H1 (cell line): Measurements from ENCODE around the gene ACBD6. TPM values are rescaled to one million over a fixed set of nuclear protein-coding genes. Genes with fewer than 3 reads are reported as not detected.

Experiments used
- ATF3 ChIP-seq: IDR thresholded peaks from 2 replicates; pipeline ENCODE4 v1.6.1; 2011; ENCODE audit warnings: low read depth, mild to moderate bottlenecking, low read length; ENCODE audit not compliant: insufficient read depth
- CHD1 ChIP-seq: IDR thresholded peaks from 2 replicates; pipeline ENCODE4 v1.6.1; 2012; ENCODE audit warnings: low read depth, low read length, improper control_type of control experiment
- CHD2 ChIP-seq: IDR thresholded peaks from 2 replicates; pipeline ENCODE4 v1.6.1; 2012; ENCODE audit warnings: low read length, improper control_type of control experiment
- EP300 ChIP-seq, 2 experiments: IDR thresholded peaks; 1 replicate in 1 of 2; 2 replicates in 1 of 2; pipeline ENCODE4 v1.6.1; 2011 to 2012; ENCODE audit warnings: low read depth in 2 of 2, low read length in 2 of 2, mild to moderate bottlenecking in 2 of 2, borderline replicate concordance in 1 of 2, inconsistent platforms in 1 of 2, moderate library complexity in 1 of 2
- GTF2F1 ChIP-seq: IDR thresholded peaks from 2 replicates; pipeline ENCODE4 v1.6.1; 2012; ENCODE audit warnings: low read depth, low read length, improper control_type of control experiment, borderline replicate concordance
- POLR2AphosphoS5 ChIP-seq: IDR thresholded peaks from 2 replicates; pipeline ENCODE4 v1.6.1; 2011; ENCODE audit warnings: low read depth, low read length
- SUZ12 ChIP-seq: fragments of 200-600 bp; sonication (generic); IDR thresholded peaks from 2 replicates; pipeline ENCODE4 v1.6.1; 2012; ENCODE audit warnings: mild to moderate bottlenecking, inconsistent platforms, low read length, moderate library complexity, mixed read lengths
- USF2 ChIP-seq: IDR thresholded peaks from 2 replicates; pipeline ENCODE4 v1.6.1; 2011; ENCODE audit warnings: low read length, improper control_type of control experiment
- polyA plus RNA-seq, 7 experiments: library from polyadenylated mRNA; depleted of rRNA in 3 of 7; stranded (reverse) in 5 of 7; unstranded in 2 of 7; fragments of >200 nt in 5 of 7; fragments of 200-250 nt in 2 of 7; gene quantifications; 1 replicate in 5 of 7; 2 replicates in 1 of 7; 4 replicates in 1 of 7; pipeline versions ENCODE4 v1.2.1 to v1.2.3, GENCODE V29; 2011 to 2013; ENCODE audit warnings: missing spikeins in 2 of 7, mixed read lengths in 2 of 7
- total RNA-seq: library from RNA; stranded (reverse); fragmentation: NEBNext Ultra II Directional; extraction: Animal tissue kit (Norgen Biotek cat#: 25700); gene quantifications from 2 replicates; pipeline ENCODE4 v1.2.1, GENCODE V29; 2021

The ACBD6 gene
- total and polyA plus RNA-seq, 2 of the 8 experiments (the other 6 are each of a cell fraction or from before 2014, with no cell fraction given), result 52.0 to 67.7 TPM

- no peak for TF ChIP-seq EP300 (IDR thresholded peaks at IDR 0.05; ENCODE audit: borderline replicate concordance in 1 of 2, low read depth in 2 of 2, low read length in 2 of 2)
- no peak for TF ChIP-seq CHD2
- TF ChIP-seq SUZ12, result no peak
- no peak for TF ChIP-seq GTF2F1
- TF ChIP-seq USF2, result no peak
- TF ChIP-seq POLR2AphosphoS5, result no peak
- TF ChIP-seq ATF3, result no peak
- no peak for TF ChIP-seq CHD1
Observed at GRCh38 chr1:180433873-180434272, 68.5 kb downstream of the ACBD6 start (continued).
